ENCODE measurements around the gene SQOR. TPM values are rescaled to one million over a fixed set of nuclear protein-coding genes. Genes with fewer than 3 reads are reported as not detected.

The SQOR gene
- total and polyA plus RNA-seq, 2 donors (not counting 1 experiment from before 2014, with no cell fraction given) = 81.5 to 129 TPM

DNA sequence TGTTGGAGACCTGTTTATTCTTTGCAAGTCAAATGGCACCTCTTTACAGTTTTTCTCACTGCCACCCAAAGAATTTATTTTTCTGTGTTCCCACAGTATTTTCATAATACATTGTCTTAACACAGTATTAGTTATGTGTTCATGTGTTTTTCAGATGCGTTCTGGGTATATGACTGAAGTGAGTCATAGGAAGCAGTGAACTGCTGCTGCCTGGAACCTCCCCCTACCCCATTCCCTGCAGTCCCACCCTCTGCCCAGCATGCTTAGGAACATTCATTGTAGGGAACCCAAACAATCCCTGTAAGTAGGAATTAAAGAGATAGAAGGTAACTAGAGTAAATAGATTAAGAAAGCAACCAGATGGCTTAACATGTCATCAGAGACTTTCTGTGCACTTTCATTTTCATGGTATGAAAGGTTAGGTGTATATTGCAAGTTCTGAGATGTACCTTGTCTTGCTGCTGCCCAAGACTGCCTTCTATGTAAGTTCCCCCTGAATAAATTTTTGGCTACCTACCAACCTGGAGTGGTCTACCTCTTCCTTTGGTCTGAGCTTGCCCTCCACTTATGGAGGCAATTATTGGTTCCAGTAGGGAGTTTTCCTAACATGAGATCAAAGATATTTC, 21.9 kb upstream of the SQOR start:
- TF ChIP-seq, protein P1, sequence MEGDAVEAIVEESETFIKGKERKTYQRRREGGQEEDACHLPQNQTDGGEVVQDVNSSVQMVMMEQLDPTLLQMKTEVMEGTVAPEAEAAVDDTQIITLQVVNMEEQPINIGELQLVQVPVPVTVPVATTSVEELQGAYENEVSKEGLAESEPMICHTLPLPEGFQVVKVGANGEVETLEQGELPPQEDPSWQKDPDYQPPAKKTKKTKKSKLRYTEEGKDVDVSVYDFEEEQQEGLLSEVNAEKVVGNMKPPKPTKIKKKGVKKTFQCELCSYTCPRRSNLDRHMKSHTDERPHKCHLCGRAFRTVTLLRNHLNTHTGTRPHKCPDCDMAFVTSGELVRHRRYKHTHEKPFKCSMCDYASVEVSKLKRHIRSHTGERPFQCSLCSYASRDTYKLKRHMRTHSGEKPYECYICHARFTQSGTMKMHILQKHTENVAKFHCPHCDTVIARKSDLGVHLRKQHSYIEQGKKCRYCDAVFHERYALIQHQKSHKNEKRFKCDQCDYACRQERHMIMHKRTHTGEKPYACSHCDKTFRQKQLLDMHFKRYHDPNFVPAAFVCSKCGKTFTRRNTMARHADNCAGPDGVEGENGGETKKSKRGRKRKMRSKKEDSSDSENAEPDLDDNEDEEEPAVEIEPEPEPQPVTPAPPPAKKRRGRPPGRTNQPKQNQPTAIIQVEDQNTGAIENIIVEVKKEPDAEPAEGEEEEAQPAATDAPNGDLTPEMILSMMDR (conservative IDR thresholded peaks at IDR 0.05 in 1 of 2, IDR thresholded peaks at IDR 0.05 in 1 of 2; ENCODE audit: low read depth in 1 of 2, low read length in 2 of 2) = no peak
- no peak for TF ChIP-seq EZH2 (IDR thresholded peaks at IDR 0.05; ENCODE audit: low read length, missing control alignments)
- Histone ChIP-seq H3K4me3 (replicated peaks in 1 of 4; ENCODE audit: control extremely low read depth in 1 of 4, insufficient read depth in 1 of 4, low read depth in 3 of 4, low read length in 4 of 4) (no peak overlapping the region), H4K20me1 (ENCODE audit: control insufficient read depth, extremely low read depth, insufficient read depth, low read length) (no peaks in the 10 kb centered on the region), H3K36me3 (ENCODE audit: control insufficient read depth, insufficient read depth, low read length) (no peaks in the 10 kb centered on the region), H3K9me3 (ENCODE audit: control insufficient read depth, insufficient read depth, low read depth, low read length) (no peaks in the 10 kb centered on the region), H2AFZ (ENCODE audit: low read length) (no peak overlapping the region), H3K4me1 (ENCODE audit: control insufficient read depth, extremely low read depth, insufficient read depth, low read length) (peaks cover 2% of the 10 kb centered on the region), H3K79me2 (ENCODE audit: control insufficient read depth, insufficient read depth, low read length) (no peaks in the 10 kb centered on the region), H3K9ac (ENCODE audit: insufficient read depth, low read length) (no peak overlapping the region), H3K4me2 (ENCODE audit: extremely low read depth, insufficient read depth, low read length) (no peak overlapping the region), H3K27ac (ENCODE audit: insufficient read depth, low read length) (no peak overlapping the region), H3K27me3 (ENCODE audit: control insufficient read depth, insufficient read depth, low read length) (no peaks in the 10 kb centered on the region)
- peak; percentile 43 to 77 for DNase-seq (ENCODE audit: low read depth in 2 of 2)

DNA sequence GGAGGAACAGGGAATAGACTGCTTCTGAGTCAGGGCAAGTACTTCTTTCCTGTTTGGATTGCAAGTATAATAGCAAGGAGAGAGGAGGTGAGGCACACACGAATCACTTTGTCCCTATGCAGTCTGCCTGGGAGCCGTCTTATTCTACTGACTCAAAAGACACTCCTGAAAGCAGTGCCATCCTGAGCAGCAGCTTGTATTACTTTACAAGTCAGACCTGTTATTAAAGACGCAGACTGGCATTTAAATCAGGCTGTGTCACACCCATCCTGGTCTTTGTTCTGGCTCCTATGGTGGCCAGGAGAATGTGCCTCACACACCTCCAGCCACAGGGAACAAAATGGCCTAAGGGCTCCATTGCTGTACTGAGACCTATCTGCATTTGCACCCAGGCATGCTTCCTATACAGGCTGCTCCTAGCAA, 17.9 kb upstream of the SQOR start:
- Histone ChIP-seq H3K9ac (ENCODE audit: insufficient read depth, low read length) (no peak overlapping the region), H3K27ac (ENCODE audit: insufficient read depth, low read length) (no peak overlapping the region), H4K20me1 (ENCODE audit: control insufficient read depth, extremely low read depth, insufficient read depth, low read length) (no peaks in the 10 kb centered on the region), H3K4me3 (replicated peaks in 1 of 4; ENCODE audit: control extremely low read depth in 1 of 4, insufficient read depth in 1 of 4, low read depth in 3 of 4, low read length in 4 of 4) (no peak overlapping the region), H2AFZ (ENCODE audit: low read length) (no peak overlapping the region), H3K4me2 (ENCODE audit: extremely low read depth, insufficient read depth, low read length) (no peak overlapping the region), H3K4me1 (ENCODE audit: control insufficient read depth, extremely low read depth, insufficient read depth, low read length) (peaks cover 2% of the 10 kb centered on the region), H3K79me2 (ENCODE audit: control insufficient read depth, insufficient read depth, low read length) (no peaks in the 10 kb centered on the region), H3K36me3 (ENCODE audit: control insufficient read depth, insufficient read depth, low read length) (no peaks in the 10 kb centered on the region), H3K27me3 (ENCODE audit: control insufficient read depth, insufficient read depth, low read length) (no peaks in the 10 kb centered on the region), H3K9me3 (ENCODE audit: control insufficient read depth, insufficient read depth, low read depth, low read length) (no peaks in the 10 kb centered on the region)
- no peak for DNase-seq (ENCODE audit: low read depth in 2 of 2)
- TF ChIP-seq, protein P1 (conservative IDR thresholded peaks at IDR 0.05 in 1 of 2, IDR thresholded peaks at IDR 0.05 in 1 of 2; ENCODE audit: low read depth in 1 of 2, low read length in 2 of 2) = no peak
- TF ChIP-seq EZH2 (IDR thresholded peaks at IDR 0.05; ENCODE audit: low read length, missing control alignments) = no peak

DNA sequence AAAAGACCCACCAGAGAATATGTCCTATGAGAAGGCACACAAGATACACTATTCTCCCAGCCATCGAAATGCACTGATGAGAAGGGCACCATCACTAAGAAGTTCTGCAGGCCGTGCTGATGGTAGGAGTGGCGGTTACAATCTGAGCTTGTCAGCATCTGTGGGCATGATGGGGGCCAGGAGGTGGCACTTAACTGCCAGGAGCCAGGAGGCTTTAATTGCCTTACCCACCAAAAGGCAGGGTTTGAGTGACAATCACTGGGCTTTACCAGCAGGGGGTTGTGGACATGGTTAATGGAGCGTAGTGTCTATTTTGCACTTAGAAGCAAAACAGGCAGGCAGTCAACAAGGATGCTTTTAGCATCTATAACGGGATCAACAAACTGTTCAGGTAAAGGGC, 16.0 kb upstream of the SQOR start:
- Histone ChIP-seq H3K27ac (ENCODE audit: insufficient read depth, low read length) (no peak overlapping the region), H3K9me3 (ENCODE audit: control insufficient read depth, insufficient read depth, low read depth, low read length) (no peaks in the 10 kb centered on the region), H3K27me3 (ENCODE audit: control insufficient read depth, insufficient read depth, low read length) (no peaks in the 10 kb centered on the region), H2AFZ (ENCODE audit: low read length) (no peak overlapping the region), H3K4me3 (replicated peaks in 1 of 4; ENCODE audit: control extremely low read depth in 1 of 4, insufficient read depth in 1 of 4, low read depth in 3 of 4, low read length in 4 of 4) (no peak overlapping the region), H3K36me3 (ENCODE audit: control insufficient read depth, insufficient read depth, low read length) (no peaks in the 10 kb centered on the region), H3K79me2 (ENCODE audit: control insufficient read depth, insufficient read depth, low read length) (no peaks in the 10 kb centered on the region), H3K4me1 (ENCODE audit: control insufficient read depth, extremely low read depth, insufficient read depth, low read length) (peaks cover 2% of the 10 kb centered on the region), H3K9ac (ENCODE audit: insufficient read depth, low read length) (no peak overlapping the region), H4K20me1 (ENCODE audit: control insufficient read depth, extremely low read depth, insufficient read depth, low read length) (no peaks in the 10 kb centered on the region), H3K4me2 (ENCODE audit: extremely low read depth, insufficient read depth, low read length) (no peak overlapping the region)
- no peak for DNase-seq (ENCODE audit: low read depth in 2 of 2)
- no peak for TF ChIP-seq EZH2 (IDR thresholded peaks at IDR 0.05; ENCODE audit: low read length, missing control alignments)
- TF ChIP-seq, protein P1 (conservative IDR thresholded peaks at IDR 0.05 in 1 of 2, IDR thresholded peaks at IDR 0.05 in 1 of 2; ENCODE audit: low read depth in 1 of 2, low read length in 2 of 2) = no peak
